Adipocyte (in vitro differentiated cells): Measurements from ENCODE around the gene HFE.

Experiments used
- DNase-seq: peaks from one replicate; pipeline ENCODE4 v3.0.0-alpha.2; 2015; ENCODE audit warnings: low read depth
- H3K27me3 ChIP-seq: replicated peaks from 2 replicates; pipeline ENCODE4 v1.7.0; 2013; ENCODE audit warnings: mild to moderate bottlenecking, low read length, moderate library complexity; ENCODE audit not compliant: control insufficient read depth, insufficient read depth
- H3K36me3 ChIP-seq: 2 replicates; pipeline ENCODE4 v1.7.0; 2013; ENCODE audit warnings: low read length, mild to moderate bottlenecking, moderate library complexity; ENCODE audit not compliant: control insufficient read depth, insufficient read depth, severe bottlenecking
- H3K4me1 ChIP-seq: 2 replicates; pipeline ENCODE4 v1.7.0; 2013; ENCODE audit warnings: mild to moderate bottlenecking, low read length, moderate library complexity; ENCODE audit not compliant: control insufficient read depth, insufficient read depth
- H3K4me3 ChIP-seq: 2 replicates; pipeline ENCODE4 v1.7.0; 2013; ENCODE audit warnings: mild to moderate bottlenecking, low read length, moderate library complexity
- H3K9ac ChIP-seq: 2 replicates; pipeline ENCODE4 v1.7.0; 2013; ENCODE audit warnings: mild to moderate bottlenecking, low read length, moderate library complexity
- H3K9me3 ChIP-seq: 2 replicates; pipeline ENCODE4 v1.7.0; 2013; ENCODE audit warnings: mild to moderate bottlenecking, low read length, moderate library complexity; ENCODE audit not compliant: control insufficient read depth

Gene HFE

GRCh38 chr6:26128013-26128771, 41.0 kb downstream of the HFE start:
- peak overlapping the region; percentile 98 for H3K4me3 ChIP-seq
- no peaks in the 10 kb centered on the region for H3K9me3 ChIP-seq
- DNase-seq = no peak
- H3K9ac ChIP-seq = no peak overlapping the region
- no peaks in the 10 kb centered on the region for H3K27me3 ChIP-seq
- peaks cover 36% of the 10 kb centered on the region for H3K36me3 ChIP-seq
- H3K4me1 ChIP-seq = peaks cover 17% of the 10 kb centered on the region

GRCh38 chr6:26129656-26130055, 42.4 kb downstream of the HFE start:
- Histone ChIP-seq H3K4me3 (no peak overlapping the region), H3K9me3 (no peaks in the 10 kb centered on the region), H3K9ac (no peak overlapping the region), H3K27me3 (no peaks in the 10 kb centered on the region), H3K4me1 (peaks cover 17% of the 10 kb centered on the region), H3K36me3 (peaks cover 39% of the 10 kb centered on the region)
- peak; percentile 46 for DNase-seq

GRCh38 chr6:26130581-26131249, 43.5 kb downstream of the HFE start:
- H3K9me3 ChIP-seq = no peaks in the 10 kb centered on the region
- H3K4me3 ChIP-seq = no peak overlapping the region
- peaks cover 39% of the 10 kb centered on the region for H3K36me3 ChIP-seq
- peaks cover 17% of the 10 kb centered on the region for H3K4me1 ChIP-seq
- DNase-seq = no peak
- H3K9ac ChIP-seq = no peak overlapping the region
- H3K27me3 ChIP-seq = no peaks in the 10 kb centered on the region

- no peak for DNase-seq
- no peaks in the 10 kb centered on the region for H3K27me3 ChIP-seq
- no peaks in the 10 kb centered on the region for H3K9me3 ChIP-seq
- H3K9ac ChIP-seq = no peak overlapping the region
- peaks cover 39% of the 10 kb centered on the region for H3K36me3 ChIP-seq
- H3K4me3 ChIP-seq = no peak overlapping the region
- peaks cover 14% of the 10 kb centered on the region for H3K4me1 ChIP-seq
These were observed 44.4 kb downstream of the HFE start for GRCh38 chr6:26131618-26132017.

- Histone ChIP-seq H3K9me3 (no peaks in the 10 kb centered on the region), H3K9ac (no peak overlapping the region), H3K27me3 (no peaks in the 10 kb centered on the region), H3K36me3 (peaks cover 39% of the 10 kb centered on the region), H3K4me1 (no peaks in the 10 kb centered on the region), H3K4me3 (no peak overlapping the region)
- no peak for DNase-seq
These were observed 46.5 kb downstream of the HFE start for GRCh38 chr6:26133730-26134129.

- no peak overlapping the region for H3K4me3 ChIP-seq
- H3K4me1 ChIP-seq = peaks cover 7% of the 10 kb centered on the region
- no peak overlapping the region for H3K9ac ChIP-seq
- H3K9me3 ChIP-seq = no peaks in the 10 kb centered on the region
- DNase-seq = no peak
- H3K27me3 ChIP-seq = no peaks in the 10 kb centered on the region
- H3K36me3 ChIP-seq = peaks cover 34% of the 10 kb centered on the region
These were observed 49.1 kb downstream of the HFE start for GRCh38 chr6:26136321-26136720.

- Histone ChIP-seq H3K9ac (no peak overlapping the region), H3K9me3 (no peaks in the 10 kb centered on the region), H3K27me3 (no peaks in the 10 kb centered on the region), H3K4me1 (peaks cover 11% of the 10 kb centered on the region), H3K36me3 (peaks cover 26% of the 10 kb centered on the region), H3K4me3 (no peak overlapping the region)
- no peak for DNase-seq
These were observed 53.2 kb downstream of the HFE start for GRCh38 chr6:26140254-26140966.

GRCh38 chr6:26140967-26141294, 53.7 kb downstream of the HFE start:
- Histone ChIP-seq H3K27me3 (no peaks in the 10 kb centered on the region), H3K36me3 (peaks cover 26% of the 10 kb centered on the region), H3K9ac (no peak overlapping the region), H3K4me3 (no peak overlapping the region), H3K4me1 (peaks cover 11% of the 10 kb centered on the region), H3K9me3 (no peaks in the 10 kb centered on the region)
- no peak for DNase-seq

- DNase-seq = no peak
- H3K9me3 ChIP-seq = no peaks in the 10 kb centered on the region
- no peaks in the 10 kb centered on the region for H3K27me3 ChIP-seq
- no peak overlapping the region for H3K9ac ChIP-seq
- H3K4me1 ChIP-seq = peaks cover 11% of the 10 kb centered on the region
- no peak overlapping the region for H3K4me3 ChIP-seq
- peaks cover 26% of the 10 kb centered on the region for H3K36me3 ChIP-seq
These were observed 54.2 kb downstream of the HFE start for GRCh38 chr6:26141378-26141904.

GRCh38 chr6:26142026-26142425, 54.8 kb downstream of the HFE start:
- Histone ChIP-seq H3K36me3 (peaks cover 26% of the 10 kb centered on the region), H3K4me3 (no peak overlapping the region), H3K4me1 (peaks cover 11% of the 10 kb centered on the region), H3K9ac (no peak overlapping the region), H3K9me3 (no peaks in the 10 kb centered on the region), H3K27me3 (no peaks in the 10 kb centered on the region)
- DNase-seq = peak; percentile 25
